Measurements from ENCODE around the gene TUT4.

Gene TUT4

DNA sequence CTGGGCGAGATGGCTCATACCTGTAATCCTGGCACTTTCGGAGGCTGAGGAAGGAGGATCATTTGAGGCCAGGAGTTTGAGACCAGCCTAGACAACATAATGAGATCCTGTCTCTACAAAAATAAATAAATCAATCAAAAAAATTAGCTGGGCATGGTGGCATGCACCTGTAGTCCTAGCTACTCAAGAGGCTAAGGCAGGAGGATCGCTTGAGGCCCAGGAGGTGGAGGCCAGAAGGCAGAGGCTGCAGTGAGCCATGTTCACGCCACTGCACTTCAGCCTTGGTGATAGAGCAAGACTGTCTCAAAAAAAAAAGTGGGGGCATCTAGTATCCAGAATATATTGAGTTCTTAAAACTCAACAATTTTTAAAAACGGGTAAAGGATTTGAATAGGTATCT lies 6.0 kb downstream of the TUT4 start:
- no peak for TF ChIP-seq HDGF (IDR thresholded peaks at IDR 0.05; ENCODE audit: borderline replicate concordance)
- no peak for TF ChIP-seq L3MBTL2 (conservative IDR thresholded peaks at IDR 0.05)
- no peak for TF ChIP-seq ELF4 (IDR thresholded peaks at IDR 0.05)
- TF ChIP-seq ARNT (IDR thresholded peaks at IDR 0.05): no peak
- no peak for TF ChIP-seq ZNF384 (IDR thresholded peaks at IDR 0.05)
- TF ChIP-seq CTBP1 (IDR thresholded peaks at IDR 0.05; ENCODE audit: borderline replicate concordance): no peak
- TF ChIP-seq SP1 (IDR thresholded peaks at IDR 0.05): no peak
- TF ChIP-seq NFRKB (IDR thresholded peaks at IDR 0.05): no peak
- no peak for TF ChIP-seq PKNOX1 (IDR thresholded peaks at IDR 0.05)
- TF ChIP-seq FOXK2 (IDR thresholded peaks at IDR 0.05): no peak
- TF ChIP-seq BHLHE40 (IDR thresholded peaks at IDR 0.05; ENCODE audit: borderline replicate concordance): no peak
- TF ChIP-seq LEF1 (IDR thresholded peaks at IDR 0.05; ENCODE audit: borderline replicate concordance): no peak
- no peak for TF ChIP-seq FOXM1 (IDR thresholded peaks at IDR 0.05; ENCODE audit: borderline replicate concordance)
- TF ChIP-seq FOXA1 (IDR thresholded peaks at IDR 0.05): no peak
- TF ChIP-seq TARDBP (IDR thresholded peaks at IDR 0.05): no peak
- no peak for TF ChIP-seq SUZ12 (IDR thresholded peaks at IDR 0.05)
- POLR2A ChIA-PET: no interaction called here
- DNase-seq (ENCODE audit: extremely low spot score): no peak
- CTCF ChIA-PET: no interaction called here

DNA sequence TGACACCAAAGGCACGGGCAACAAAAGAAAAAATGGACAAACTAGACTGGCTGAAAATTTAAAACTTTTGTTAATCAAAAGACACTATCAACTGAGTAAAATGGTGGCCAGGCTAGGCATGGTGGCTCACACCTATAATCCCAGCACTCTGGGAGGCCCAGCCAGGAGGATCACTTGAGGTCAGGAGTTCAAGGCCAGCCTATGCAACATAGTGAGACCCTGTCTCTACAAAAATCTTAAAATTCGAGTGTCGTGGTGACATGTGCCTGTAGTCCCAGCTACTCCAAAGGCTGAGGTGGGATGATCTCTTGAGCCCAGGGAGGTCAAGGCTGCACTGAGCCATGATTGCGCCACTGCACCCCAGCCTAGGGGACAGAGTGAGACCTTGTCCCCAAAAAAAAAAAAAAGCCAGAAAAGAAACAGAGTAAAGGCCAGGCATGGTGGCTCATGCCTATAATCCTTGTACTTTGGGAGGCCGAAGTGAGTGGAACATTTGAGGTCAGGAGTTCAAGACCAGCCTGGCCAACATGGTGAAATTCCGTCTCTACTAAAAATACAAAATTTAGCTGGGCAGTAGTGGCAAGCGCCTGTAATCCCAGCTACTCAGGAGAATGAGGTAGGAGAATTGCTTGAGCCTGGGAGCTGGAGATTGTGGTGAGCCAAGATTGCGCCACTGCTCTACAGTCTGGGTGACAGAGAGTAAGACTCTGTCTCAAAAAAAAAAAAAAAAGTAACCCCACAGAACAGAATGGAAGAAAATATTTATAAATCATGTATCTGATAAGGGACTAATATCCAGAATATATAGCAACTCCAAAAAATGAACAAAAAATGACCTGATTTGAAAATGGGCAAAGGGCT lies 8.0 kb downstream of the TUT4 start:
- DNase-seq (ENCODE audit: extremely low spot score): no peak
- ChIA-PET POLR2A (no interaction called here), CTCF (no interaction called here)
- TF ChIP-seq SP1 (IDR thresholded peaks at IDR 0.05) (no peak), NFRKB (IDR thresholded peaks at IDR 0.05) (no peak), CTBP1 (IDR thresholded peaks at IDR 0.05; ENCODE audit: borderline replicate concordance) (no peak), LEF1 (IDR thresholded peaks at IDR 0.05; ENCODE audit: borderline replicate concordance) (no peak), FOXA1 (IDR thresholded peaks at IDR 0.05) (no peak), PKNOX1 (IDR thresholded peaks at IDR 0.05) (no peak), BHLHE40 (IDR thresholded peaks at IDR 0.05; ENCODE audit: borderline replicate concordance) (no peak), SUZ12 (IDR thresholded peaks at IDR 0.05) (no peak), FOXK2 (IDR thresholded peaks at IDR 0.05) (no peak), ELF4 (IDR thresholded peaks at IDR 0.05) (no peak), FOXM1 (IDR thresholded peaks at IDR 0.05; ENCODE audit: borderline replicate concordance) (no peak), HDGF (IDR thresholded peaks at IDR 0.05; ENCODE audit: borderline replicate concordance) (no peak), ARNT (IDR thresholded peaks at IDR 0.05) (no peak), ZNF384 (IDR thresholded peaks at IDR 0.05) (no peak), TARDBP (IDR thresholded peaks at IDR 0.05) (no peak), L3MBTL2 (conservative IDR thresholded peaks at IDR 0.05) (no peak)

DNA sequence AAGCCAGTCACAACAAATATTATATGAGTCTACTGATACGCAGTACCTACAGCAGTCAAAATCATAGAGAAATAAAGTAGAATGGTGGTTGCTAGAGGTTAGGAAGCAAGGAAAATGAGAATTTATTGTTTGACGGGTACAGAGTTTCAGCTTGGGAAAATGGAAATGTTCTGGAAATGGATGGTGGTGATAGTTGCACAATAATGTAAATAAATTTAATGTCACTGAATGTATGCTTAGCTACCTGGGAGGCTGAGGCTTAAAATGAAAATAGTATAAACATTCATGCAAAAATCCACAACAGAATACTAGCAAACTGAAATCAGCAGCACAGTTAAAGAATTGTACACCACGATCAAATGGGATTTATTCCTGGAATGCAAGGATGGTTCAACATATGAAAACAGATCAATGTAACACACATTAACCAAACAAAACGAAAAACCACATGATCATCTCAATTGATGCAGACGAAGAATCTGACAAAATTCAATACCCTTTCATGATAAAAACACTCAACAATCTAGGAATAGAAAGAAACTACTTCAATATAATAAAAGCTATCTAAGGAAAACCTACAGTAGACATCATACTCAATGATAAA lies 10.7 kb downstream of the TUT4 start:
- CTCF ChIA-PET: no interaction called here
- TF ChIP-seq PKNOX1 (IDR thresholded peaks at IDR 0.05) (no peak), ARNT (IDR thresholded peaks at IDR 0.05) (no peak), FOXA1 (IDR thresholded peaks at IDR 0.05) (no peak), LEF1 (IDR thresholded peaks at IDR 0.05; ENCODE audit: borderline replicate concordance) (no peak), SUZ12 (IDR thresholded peaks at IDR 0.05) (no peak), NFRKB (IDR thresholded peaks at IDR 0.05) (no peak), HDGF (IDR thresholded peaks at IDR 0.05; ENCODE audit: borderline replicate concordance) (no peak), L3MBTL2 (conservative IDR thresholded peaks at IDR 0.05) (no peak), CTBP1 (IDR thresholded peaks at IDR 0.05; ENCODE audit: borderline replicate concordance) (no peak), ELF4 (IDR thresholded peaks at IDR 0.05) (no peak), TARDBP (IDR thresholded peaks at IDR 0.05) (no peak), BHLHE40 (IDR thresholded peaks at IDR 0.05; ENCODE audit: borderline replicate concordance) (no peak), SP1 (IDR thresholded peaks at IDR 0.05) (no peak), FOXM1 (IDR thresholded peaks at IDR 0.05; ENCODE audit: borderline replicate concordance) (no peak), FOXK2 (IDR thresholded peaks at IDR 0.05) (no peak)
- no peak for DNase-seq (ENCODE audit: extremely low spot score)
- POLR2A ChIA-PET: no interaction called here

GRCh38 chr1:52534928-52535764 lies 17.7 kb downstream of the TUT4 start:
- ChIA-PET POLR2A (no interaction called here), CTCF (no interaction called here)
- TF ChIP-seq TARDBP (IDR thresholded peaks at IDR 0.05): no peak

GRCh38 chr1:52533713-52534112 lies 19.2 kb downstream of the TUT4 start:
- ChIA-PET CTCF (no interaction called here), POLR2A (no interaction called here)
- no peak for TF ChIP-seq CTBP1 (IDR thresholded peaks at IDR 0.05; ENCODE audit: borderline replicate concordance)
- no peak for TF ChIP-seq FOXM1 (IDR thresholded peaks at IDR 0.05; ENCODE audit: borderline replicate concordance)
- no peak for TF ChIP-seq NFRKB (IDR thresholded peaks at IDR 0.05)
- no peak for TF ChIP-seq TARDBP (IDR thresholded peaks at IDR 0.05)
- no peak for TF ChIP-seq L3MBTL2 (conservative IDR thresholded peaks at IDR 0.05)
- no peak for TF ChIP-seq SP1 (IDR thresholded peaks at IDR 0.05)
- no peak for TF ChIP-seq SUZ12 (IDR thresholded peaks at IDR 0.05)
- no peak for TF ChIP-seq PKNOX1 (IDR thresholded peaks at IDR 0.05)
- no peak for TF ChIP-seq HDGF (IDR thresholded peaks at IDR 0.05; ENCODE audit: borderline replicate concordance)
- no peak for TF ChIP-seq ZNF384 (IDR thresholded peaks at IDR 0.05)
- TF ChIP-seq ELF4 (IDR thresholded peaks at IDR 0.05): no peak
- no peak for TF ChIP-seq BHLHE40 (IDR thresholded peaks at IDR 0.05; ENCODE audit: borderline replicate concordance)
- TF ChIP-seq FOXK2 (IDR thresholded peaks at IDR 0.05): no peak
- TF ChIP-seq FOXA1 (IDR thresholded peaks at IDR 0.05): no peak
- TF ChIP-seq ARNT (IDR thresholded peaks at IDR 0.05): no peak
- TF ChIP-seq LEF1 (IDR thresholded peaks at IDR 0.05; ENCODE audit: borderline replicate concordance): no peak
- no peak for DNase-seq (ENCODE audit: extremely low spot score)

More at GRCh38 chr1:52534928-52535764, 17.7 kb downstream of the TUT4 start:
- no peak for DNase-seq (ENCODE audit: extremely low spot score)

Data from HEK293T (cell line).